ENCODE data around the gene IFITM10.

The IFITM10 gene

GRCh38 chr11:1750481-1750839 lies at the start of gene IFITM10:
TSS of gene IFITM10 (minus strand) at chr11:1750595. CDS start at chr11:1750442, 153 bp downstream.
- peak; percentile 47 for DNase-seq (ENCODE audit: low read depth)

DNA sequence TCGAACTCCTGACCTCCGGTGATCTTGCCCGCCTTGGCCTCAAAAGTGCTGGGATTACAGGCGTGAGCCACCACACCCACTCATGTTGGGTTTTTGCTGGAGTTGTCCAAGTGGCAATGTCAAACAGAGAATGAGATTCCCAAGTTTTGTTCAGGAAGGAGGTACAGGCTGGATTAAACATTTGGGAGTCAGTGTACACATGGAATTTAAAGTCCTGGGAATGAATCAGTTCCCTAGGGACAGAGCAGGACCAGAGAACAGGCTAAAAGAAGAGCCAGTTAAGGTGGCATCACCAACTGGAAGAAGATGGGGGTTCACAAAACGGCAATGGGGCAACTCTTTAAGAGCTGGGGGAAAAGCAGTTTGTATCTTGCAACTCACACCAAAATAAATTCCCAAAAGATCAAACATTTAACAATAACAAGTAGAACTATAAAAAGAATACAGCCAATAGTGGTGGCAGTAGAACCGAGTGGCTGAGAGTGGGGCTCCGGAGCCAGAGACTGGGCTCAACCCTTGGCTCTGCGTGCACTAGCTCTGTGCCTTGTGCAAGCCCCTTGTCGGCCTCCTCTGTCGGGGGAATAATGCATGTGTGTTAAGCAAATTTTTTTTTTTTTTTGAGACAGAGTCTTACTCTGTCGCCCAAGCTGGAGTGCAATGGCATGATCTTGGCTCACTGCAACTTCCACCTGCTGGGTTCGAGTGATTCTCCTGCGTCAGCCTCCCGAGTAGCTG lies 47.2 kb upstream of the IFITM10 start:
- DNase-seq (ENCODE audit: low read depth): no peak

- no peak for DNase-seq (ENCODE audit: low read depth)
These were observed 46.1 kb upstream of the IFITM10 start for GRCh38 chr11:1796413-1797011.

DNA sequence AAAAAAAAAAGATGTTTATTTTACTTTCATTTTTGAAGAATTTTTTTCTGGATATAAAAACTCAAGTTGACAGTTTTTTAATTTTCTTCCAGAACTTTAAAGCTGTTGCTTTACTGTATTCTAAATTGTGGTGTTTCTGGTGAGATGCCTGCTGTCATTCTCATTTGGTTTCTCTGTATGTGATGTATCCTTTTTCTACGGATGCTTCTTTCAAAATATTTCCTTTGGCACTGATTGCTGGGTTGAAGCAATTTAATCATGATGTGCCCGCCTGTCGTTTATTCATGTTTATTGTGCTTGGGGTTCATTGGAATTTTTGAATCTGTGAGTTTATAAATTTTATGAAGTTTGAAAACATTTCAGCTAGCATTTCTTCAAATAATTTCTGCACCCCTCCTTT lies 42.7 kb upstream of the IFITM10 start:
- DNase-seq (ENCODE audit: low read depth): no peak

DNA sequence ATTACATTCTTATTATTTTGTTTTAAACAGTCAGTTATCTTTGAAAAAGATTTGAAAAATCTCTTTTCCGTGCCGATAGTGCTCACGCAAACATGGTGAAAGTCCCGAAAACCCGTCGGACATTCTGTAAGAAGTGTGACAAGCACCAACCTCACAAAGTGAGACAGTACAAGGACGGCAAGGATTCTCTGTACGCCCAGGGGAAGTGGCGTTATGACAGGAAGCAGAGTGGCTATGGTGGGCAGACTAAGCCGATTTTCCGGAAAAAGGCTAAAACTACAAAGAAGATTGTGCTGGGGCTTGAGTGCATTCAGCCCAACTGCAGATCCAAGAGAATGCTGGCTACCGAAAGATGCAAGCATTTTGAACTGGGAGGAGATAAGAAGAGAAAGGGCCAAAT lies 42.1 kb upstream of the IFITM10 start:
- no peak for DNase-seq (ENCODE audit: low read depth)

GRCh38 chr11:1791912-1792311 lies 41.5 kb upstream of the IFITM10 start:
- DNase-seq (ENCODE audit: low read depth): no peak

DNA sequence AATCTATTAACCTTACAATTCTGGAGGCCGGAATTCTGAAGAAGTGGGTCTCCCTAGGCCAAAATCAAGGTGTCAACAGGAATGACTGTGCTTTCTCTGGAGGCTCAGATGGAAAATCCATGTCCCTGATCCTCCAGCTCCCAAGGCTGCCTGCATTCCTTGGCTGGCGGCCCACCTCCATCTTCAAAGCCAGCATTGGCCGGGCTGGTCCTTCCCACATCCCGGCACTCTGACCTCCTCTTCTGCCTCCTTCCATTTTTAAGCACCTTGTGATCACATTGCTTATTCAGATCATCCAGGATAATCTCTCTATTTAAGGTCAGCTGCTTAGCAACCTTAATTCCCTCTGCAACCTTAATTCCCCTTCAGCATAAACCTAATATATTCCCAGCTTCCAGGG lies 36.1 kb upstream of the IFITM10 start:
- DNase-seq (ENCODE audit: low read depth): no peak

- DNase-seq (ENCODE audit: low read depth): no peak
These were observed 35.5 kb upstream of the IFITM10 start for GRCh38 chr11:1785749-1786413.

DNA sequence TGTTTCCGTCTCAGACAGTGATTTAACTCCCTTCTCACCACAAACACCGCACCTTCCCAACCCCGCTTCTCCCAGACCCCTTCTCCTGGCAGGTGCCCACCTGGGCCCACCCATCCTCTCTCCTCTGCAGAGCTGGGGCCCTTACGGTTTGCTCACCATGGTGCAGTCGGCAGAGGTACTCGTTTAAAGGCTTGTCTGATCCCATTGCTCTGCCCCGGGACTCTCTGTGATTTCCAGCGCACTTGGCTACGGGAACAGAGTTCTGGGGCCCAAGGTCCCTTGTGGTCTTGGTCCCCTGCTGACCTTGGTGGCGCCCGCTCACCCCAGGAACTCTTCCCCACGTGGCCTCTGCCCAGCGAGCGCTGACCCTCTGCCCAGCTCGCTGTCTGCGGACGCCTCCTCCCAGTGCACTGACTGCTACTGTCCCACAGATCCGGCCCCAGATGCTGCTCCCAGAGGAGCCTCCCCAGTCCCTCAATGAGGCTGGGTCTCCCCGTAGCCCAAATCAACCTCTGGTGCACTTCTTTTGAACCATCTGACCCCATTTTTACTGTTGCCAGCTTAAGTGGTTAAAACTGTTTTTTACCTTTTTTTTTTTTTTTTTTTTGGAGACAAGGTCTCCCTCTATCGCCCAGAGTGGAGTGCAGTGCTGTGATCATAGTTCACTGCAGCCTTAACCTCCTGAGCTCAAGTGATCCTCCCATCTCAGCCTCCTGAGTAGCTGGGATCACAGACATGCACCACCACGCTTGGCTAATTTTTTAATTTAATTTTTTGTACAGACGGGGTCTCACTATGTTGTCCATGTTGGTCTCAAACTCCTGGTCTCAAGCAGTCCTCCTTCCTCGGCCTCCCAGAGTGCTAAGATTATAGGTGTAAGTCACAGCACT lies 34.6 kb upstream of the IFITM10 start:
- no peak for DNase-seq (ENCODE audit: low read depth)

DNA sequence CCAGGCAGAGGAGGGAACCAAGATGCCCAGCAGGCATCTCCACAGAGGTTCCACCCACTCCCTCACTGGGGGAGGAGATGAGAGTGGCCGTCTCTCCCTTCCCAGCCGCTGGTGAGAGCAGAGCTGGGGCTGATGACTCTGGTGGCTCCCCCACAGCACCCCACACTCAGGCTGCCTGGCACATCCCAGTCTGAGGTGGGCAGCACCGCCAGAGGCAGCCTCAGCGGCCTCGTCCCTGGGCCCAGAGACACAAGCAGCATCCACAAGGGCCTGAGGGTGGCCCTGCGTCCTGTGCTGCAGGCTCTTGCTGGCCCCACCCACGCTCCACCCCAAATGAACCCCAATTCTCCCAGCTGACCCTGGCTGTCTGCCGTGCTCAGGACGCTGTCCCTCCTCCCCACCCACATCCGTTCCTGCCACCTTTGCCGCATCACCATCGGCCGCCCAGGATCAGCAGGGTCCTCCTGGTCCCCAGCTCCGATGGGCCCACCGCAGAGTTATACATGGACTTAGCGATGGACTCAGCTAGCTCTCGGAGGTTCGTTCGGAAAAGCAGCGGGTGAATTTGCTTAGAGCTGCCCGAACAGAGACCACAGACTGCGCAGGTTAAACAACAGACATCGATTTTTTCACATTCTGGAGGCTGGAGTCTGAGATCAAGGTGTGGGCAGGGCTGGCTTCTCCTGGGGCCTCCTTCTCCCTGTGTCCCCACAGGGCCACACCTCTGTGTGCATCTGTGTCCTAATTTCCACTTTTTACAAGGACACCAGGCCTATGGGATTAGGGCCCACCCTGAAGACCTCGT lies 33.5 kb upstream of the IFITM10 start:
- DNase-seq (ENCODE audit: low read depth): no peak

- no peak for DNase-seq (ENCODE audit: low read depth)
These were observed 32.7 kb upstream of the IFITM10 start for GRCh38 chr11:1782831-1783724.

DNA sequence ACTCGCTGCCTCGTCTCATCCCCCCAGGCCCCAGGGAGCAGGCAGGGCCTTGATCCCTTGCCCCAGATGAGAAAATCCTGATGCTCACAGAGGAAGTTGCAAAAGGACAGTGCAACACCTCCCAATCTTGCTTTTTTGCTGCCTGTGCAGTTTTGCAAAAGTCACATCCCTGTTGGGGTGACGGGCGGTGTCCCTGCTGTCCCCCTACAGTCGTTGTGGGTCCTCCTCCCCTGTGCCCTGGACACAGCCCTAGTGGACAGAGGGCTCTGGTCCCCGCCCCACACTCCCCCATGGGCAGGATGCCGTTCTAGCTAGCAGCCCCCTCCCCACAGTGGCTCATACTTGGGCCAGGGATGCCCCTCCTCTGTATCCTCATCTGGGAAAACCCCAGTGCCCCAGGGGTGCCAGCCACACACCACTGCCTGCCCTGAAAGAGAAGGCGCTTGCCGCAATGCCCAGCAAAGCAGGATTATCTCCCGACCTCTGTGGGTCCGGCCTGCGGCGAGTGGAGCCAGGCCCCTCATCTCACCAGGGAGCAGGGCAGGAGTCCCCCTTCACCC lies 31.7 kb upstream of the IFITM10 start:
- DNase-seq (ENCODE audit: low read depth): no peak

DNA sequence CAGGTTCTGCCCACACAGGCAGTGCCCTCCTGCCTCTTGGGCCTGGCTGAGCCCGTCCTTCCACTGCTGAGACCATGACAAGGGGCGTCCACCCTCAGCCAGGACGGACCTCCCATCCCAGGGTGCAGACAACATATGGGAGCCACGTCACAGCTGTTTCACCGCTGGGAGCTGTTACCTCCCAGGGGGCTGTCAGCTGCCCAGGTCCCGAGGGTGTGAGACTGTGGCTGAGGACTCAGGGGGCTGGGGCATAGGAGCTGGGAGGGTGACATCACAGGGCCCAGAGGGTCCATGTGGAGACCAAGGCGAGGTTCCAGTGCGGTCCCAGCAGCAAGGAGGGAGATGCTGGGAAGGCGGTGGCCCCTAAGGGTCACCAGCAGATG lies 31.2 kb upstream of the IFITM10 start:
- no peak for DNase-seq (ENCODE audit: low read depth)

DNA sequence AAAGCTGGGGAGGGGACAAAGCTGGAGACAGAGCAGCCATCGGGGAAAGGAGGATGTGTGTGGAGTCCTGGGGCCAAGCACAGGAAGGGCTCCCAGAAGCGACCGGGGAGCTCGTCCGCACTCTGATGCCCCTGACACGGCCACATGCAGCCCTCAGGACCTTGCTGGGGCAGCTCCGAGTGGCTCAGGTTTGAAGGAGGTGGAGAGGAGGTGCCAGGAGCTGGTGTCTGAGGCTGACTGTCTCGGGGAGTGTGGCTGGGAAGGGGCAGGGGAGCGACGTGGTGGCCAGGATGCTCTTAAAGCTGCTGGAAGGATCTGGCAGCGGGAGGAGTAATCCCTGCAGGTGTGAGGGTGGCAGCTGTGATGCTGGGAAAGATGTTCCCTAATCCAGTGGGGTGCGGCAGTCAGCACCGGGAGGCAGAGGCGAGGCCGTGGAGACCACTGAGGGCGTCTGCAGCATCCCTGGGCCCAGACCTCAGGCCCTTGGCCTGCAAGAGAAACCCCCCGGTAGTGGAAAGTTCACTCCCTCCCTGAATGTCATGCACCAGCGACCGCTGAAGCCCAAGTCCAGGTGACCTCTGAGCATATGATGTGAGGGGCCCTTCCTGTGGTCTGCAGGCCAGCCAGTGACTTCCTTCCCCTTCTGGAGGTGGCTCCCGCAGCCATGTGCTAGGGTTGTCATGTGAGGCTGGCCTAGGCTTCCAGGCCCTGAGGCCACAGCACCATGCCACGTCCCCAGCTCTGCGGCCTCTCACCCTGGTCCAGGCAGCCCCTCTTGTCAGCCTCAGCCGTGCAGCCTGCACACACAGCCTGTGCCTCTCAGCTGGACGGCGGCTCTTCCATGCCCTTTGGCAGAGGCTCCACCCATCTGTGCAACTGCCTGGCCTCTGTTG lies 30.6 kb upstream of the IFITM10 start:
- no peak for DNase-seq (ENCODE audit: low read depth)

DNA sequence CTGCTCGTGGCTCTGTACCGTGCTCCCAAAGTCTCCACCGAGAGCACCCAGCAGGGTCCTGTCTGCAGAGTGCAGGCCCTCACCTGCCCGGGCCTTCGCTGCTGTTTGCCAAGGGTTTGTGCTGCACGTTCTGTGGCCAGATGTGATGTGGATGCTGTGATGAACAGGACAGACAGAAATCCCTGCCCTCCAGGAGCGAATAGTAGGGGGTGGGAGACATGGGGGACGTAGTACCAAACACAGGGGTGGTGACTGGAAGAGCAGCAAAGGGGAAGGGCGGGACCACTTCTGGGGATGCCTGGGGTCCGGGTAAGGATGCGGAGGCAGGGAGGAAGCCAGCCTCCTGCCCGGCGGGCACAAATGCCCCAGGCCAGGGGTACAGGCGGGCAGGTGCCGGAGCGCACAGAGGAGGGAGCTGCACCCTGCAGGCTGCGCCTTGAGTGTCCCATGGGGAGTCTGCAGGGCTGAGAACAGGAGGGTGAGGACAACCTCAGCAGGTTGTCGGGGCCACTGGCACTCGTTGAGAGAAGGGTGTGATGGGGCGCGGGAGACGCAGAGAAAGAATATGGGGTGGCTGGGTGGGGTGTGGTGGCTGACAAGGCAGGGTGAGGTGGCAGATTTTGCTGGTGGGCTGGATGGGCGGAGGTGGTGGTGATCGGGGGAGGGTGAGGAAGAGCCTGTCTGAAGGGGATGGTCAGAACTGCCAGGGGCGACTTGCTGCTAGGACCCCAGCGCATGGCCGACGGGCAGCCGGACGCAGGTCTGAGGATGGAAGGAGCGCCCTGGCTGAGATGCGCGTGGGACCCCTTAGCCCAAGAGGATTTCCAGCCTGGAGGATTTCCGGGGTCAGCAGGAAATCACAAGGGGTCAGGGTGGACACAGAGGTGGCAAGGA lies 29.7 kb upstream of the IFITM10 start:
- no peak for DNase-seq (ENCODE audit: low read depth)

GRCh38 chr11:1779034-1779805 lies 28.8 kb upstream of the IFITM10 start:
- DNase-seq (ENCODE audit: low read depth): no peak

GRCh38 chr11:1778141-1778911 lies 27.9 kb upstream of the IFITM10 start:
- no peak for DNase-seq (ENCODE audit: low read depth)

All from stromal cell of bone marrow (primary cell).